Measurements from ENCODE around the gene CRTC3.

DNA sequence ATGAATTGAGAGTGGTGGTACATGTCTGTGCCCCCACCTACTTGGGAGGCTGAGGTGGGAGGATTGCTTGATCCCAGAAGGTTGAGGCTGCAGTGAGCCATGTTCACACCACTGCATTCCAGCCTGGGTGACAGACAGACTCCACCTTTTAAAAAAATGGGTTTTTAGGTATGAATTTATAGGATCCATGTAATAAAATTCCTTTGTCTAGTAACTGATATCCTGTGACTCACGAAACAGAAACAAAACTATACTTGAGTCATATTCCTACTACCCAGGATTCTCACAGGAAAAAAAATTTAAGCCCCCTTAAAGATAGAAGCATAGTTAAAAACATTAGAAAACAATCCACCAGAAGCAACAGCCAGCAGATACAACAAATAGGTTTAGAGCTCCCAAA, 10.0 kb upstream of the CRTC3 start:
- TF ChIP-seq, protein P1, sequence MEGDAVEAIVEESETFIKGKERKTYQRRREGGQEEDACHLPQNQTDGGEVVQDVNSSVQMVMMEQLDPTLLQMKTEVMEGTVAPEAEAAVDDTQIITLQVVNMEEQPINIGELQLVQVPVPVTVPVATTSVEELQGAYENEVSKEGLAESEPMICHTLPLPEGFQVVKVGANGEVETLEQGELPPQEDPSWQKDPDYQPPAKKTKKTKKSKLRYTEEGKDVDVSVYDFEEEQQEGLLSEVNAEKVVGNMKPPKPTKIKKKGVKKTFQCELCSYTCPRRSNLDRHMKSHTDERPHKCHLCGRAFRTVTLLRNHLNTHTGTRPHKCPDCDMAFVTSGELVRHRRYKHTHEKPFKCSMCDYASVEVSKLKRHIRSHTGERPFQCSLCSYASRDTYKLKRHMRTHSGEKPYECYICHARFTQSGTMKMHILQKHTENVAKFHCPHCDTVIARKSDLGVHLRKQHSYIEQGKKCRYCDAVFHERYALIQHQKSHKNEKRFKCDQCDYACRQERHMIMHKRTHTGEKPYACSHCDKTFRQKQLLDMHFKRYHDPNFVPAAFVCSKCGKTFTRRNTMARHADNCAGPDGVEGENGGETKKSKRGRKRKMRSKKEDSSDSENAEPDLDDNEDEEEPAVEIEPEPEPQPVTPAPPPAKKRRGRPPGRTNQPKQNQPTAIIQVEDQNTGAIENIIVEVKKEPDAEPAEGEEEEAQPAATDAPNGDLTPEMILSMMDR (IDR thresholded peaks at IDR 0.05; ENCODE audit: low read depth, low read length): no peak
- no peak for TF ChIP-seq MAX (IDR thresholded peaks at IDR 0.05; ENCODE audit: low read depth, low read length)

Measured in NB4 (cell line).